ENCODE results near the gene DUSP8.

- TF ChIP-seq ZSCAN18 (CRISPR knock-in tag; IDR thresholded peaks at IDR 0.05), result no peak
- TF ChIP-seq, protein P1, sequence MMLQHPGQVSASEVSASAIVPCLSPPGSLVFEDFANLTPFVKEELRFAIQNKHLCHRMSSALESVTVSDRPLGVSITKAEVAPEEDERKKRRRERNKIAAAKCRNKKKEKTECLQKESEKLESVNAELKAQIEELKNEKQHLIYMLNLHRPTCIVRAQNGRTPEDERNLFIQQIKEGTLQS (CRISPR knock-in tag; conservative IDR thresholded peaks at IDR 0.05), result no peak
- TF ChIP-seq CTCF (IDR thresholded peaks at IDR 0.05), result no peak
- no peak for TF ChIP-seq TEAD1 (CRISPR knock-in tag; IDR thresholded peaks at IDR 0.05)
- TF ChIP-seq ZNF423 (CRISPR knock-in tag; IDR thresholded peaks at IDR 0.05), result no peak
- no peak for TF ChIP-seq CREM (CRISPR knock-in tag; IDR thresholded peaks at IDR 0.05)
- TF ChIP-seq, protein P2, sequence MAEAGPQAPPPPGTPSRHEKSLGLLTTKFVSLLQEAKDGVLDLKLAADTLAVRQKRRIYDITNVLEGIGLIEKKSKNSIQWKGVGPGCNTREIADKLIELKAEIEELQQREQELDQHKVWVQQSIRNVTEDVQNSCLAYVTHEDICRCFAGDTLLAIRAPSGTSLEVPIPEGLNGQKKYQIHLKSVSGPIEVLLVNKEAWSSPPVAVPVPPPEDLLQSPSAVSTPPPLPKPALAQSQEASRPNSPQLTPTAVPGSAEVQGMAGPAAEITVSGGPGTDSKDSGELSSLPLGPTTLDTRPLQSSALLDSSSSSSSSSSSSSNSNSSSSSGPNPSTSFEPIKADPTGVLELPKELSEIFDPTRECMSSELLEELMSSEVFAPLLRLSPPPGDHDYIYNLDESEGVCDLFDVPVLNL (CRISPR knock-in tag; IDR thresholded peaks at IDR 0.05; ENCODE audit: borderline replicate concordance, low read depth), result no peak
Observed at GRCh38 chr11:1538153-1538552, 33.9 kb downstream of the DUSP8 start.

Measured in WTC11 (cell line).